HEK293 (cell line): ENCODE measurements around the gene YJU2.

Source experiments
- GLIS1 ChIP-seq: fragments of 450-650 bp; formaldehyde crosslinking; IDR thresholded peaks from 2 replicates; pipeline ENCODE4 v1.5.1; 2016; ENCODE audit warnings: missing biosample characterization, missing genetic modification characterization
- GLIS2 ChIP-seq: fragments of 450-650 bp; formaldehyde crosslinking; IDR thresholded peaks from 2 replicates; pipeline ENCODE4 v1.5.1; 2016; ENCODE audit warnings: missing biosample characterization, missing genetic modification characterization
- HOXA7 ChIP-seq: sonication (generic); formaldehyde crosslinking; IDR thresholded peaks from 2 replicates; pipeline ENCODE4 v1.8.1; 2022; ENCODE audit warnings: missing genetic modification reagents, borderline replicate concordance
- IKZF3 ChIP-seq: fragments of 450-650 bp; IDR thresholded peaks from 2 replicates; pipeline ENCODE4 v1.5.0; 2018; ENCODE audit warnings: missing biosample characterization, mild to moderate bottlenecking, missing genetic modification characterization, moderate library complexity
- OVOL3 ChIP-seq: fragments of 450-650 bp; formaldehyde crosslinking; IDR thresholded peaks from 2 replicates; pipeline ENCODE4 v1.5.1; 2016; ENCODE audit warnings: missing biosample characterization, missing genetic modification characterization
- SETDB1 ChIP-seq: IDR thresholded peaks from one replicate; pipeline ENCODE4 v1.6.1; 2017; ENCODE audit warnings: mild to moderate bottlenecking, low read length, moderate library complexity, mixed read lengths; ENCODE audit not compliant: insufficient read length
- ZBTB17 ChIP-seq: fragments of 450-650 bp; formaldehyde crosslinking; IDR thresholded peaks from 2 replicates; pipeline ENCODE4 v1.5.1; 2016; ENCODE audit warnings: missing biosample characterization, missing genetic modification characterization
- ZBTB48 ChIP-seq: fragments of 450-650 bp; formaldehyde crosslinking; IDR thresholded peaks from 2 replicates; pipeline ENCODE4 v1.5.1; 2016; ENCODE audit warnings: missing biosample characterization, missing genetic modification characterization
- ZEB2 ChIP-seq: fragments of 450-650 bp; formaldehyde crosslinking; IDR thresholded peaks from 2 replicates; pipeline ENCODE4 v1.5.1; 2016; ENCODE audit warnings: missing biosample characterization, missing genetic modification characterization
- ZFP3 ChIP-seq: fragments of 450-650 bp; formaldehyde crosslinking; IDR thresholded peaks from 2 replicates; pipeline ENCODE4 v1.5.1; 2016; ENCODE audit warnings: low read depth, missing biosample characterization, missing genetic modification characterization
- ZIC2 ChIP-seq: fragments of 450-650 bp; formaldehyde crosslinking; IDR thresholded peaks from 2 replicates; pipeline ENCODE4 v1.5.1; 2016; ENCODE audit warnings: missing biosample characterization, missing genetic modification characterization
- ZNF214 ChIP-seq: fragments of 450-650 bp; formaldehyde crosslinking; IDR thresholded peaks from 2 replicates; pipeline ENCODE4 v1.5.1; 2017; ENCODE audit warnings: missing biosample characterization, mild to moderate bottlenecking, missing genetic modification characterization, borderline replicate concordance
- ZNF335 ChIP-seq: fragments of 450-650 bp; formaldehyde crosslinking; conservative IDR thresholded peaks from 2 replicates; pipeline ENCODE4 v1.5.1; 2016; ENCODE audit warnings: missing biosample characterization, missing genetic modification characterization
- ZNF404 ChIP-seq: fragments of 450-650 bp; formaldehyde crosslinking; IDR thresholded peaks from 2 replicates; pipeline ENCODE4 v1.5.1; 2017; ENCODE audit warnings: missing biosample characterization, missing genetic modification characterization
- ZNF521 ChIP-seq: fragments of 450-650 bp; formaldehyde crosslinking; IDR thresholded peaks from 2 replicates; pipeline ENCODE4 v1.5.1; 2017; ENCODE audit warnings: missing biosample characterization, mild to moderate bottlenecking, missing genetic modification characterization
- ZNF629 ChIP-seq: fragments of 450-650 bp; formaldehyde crosslinking; IDR thresholded peaks from 2 replicates; pipeline ENCODE4 v1.5.1; 2017; ENCODE audit warnings: missing biosample characterization, missing genetic modification characterization
- ZNF776 ChIP-seq: fragments of 450-650 bp; formaldehyde crosslinking; IDR thresholded peaks from 2 replicates; pipeline ENCODE4 v1.5.0; 2017; ENCODE audit warnings: missing biosample characterization, missing genetic modification characterization, borderline replicate concordance
- TF ChIP-seq, protein P1 (sequence below): IDR thresholded peaks from 2 replicates; pipeline ENCODE4 v1.6.1; 2011; ENCODE audit warnings: mild to moderate bottlenecking, low read depth, low read length, borderline replicate concordance
- TF ChIP-seq, protein P2 (sequence below): fragments of 450-650 bp; formaldehyde crosslinking; IDR thresholded peaks from 2 replicates; pipeline ENCODE4 v1.5.1; 2016; ENCODE audit warnings: missing biosample characterization, missing genetic modification characterization
- TF ChIP-seq, protein P3 (sequence below): fragments of 450-650 bp; formaldehyde crosslinking; conservative IDR thresholded peaks from 2 replicates; pipeline ENCODE4 v1.5.1; 2016; ENCODE audit warnings: low read depth, missing biosample characterization, missing genetic modification characterization
- TF ChIP-seq, protein P4 (sequence below): fragments of 450-650 bp; formaldehyde crosslinking; IDR thresholded peaks from 2 replicates; pipeline ENCODE4 v1.5.1; 2016; ENCODE audit warnings: missing biosample characterization, missing genetic modification characterization, borderline replicate concordance
- TF ChIP-seq, protein P5 (sequence below): fragments of 450-650 bp; formaldehyde crosslinking; IDR thresholded peaks from 2 replicates; pipeline ENCODE4 v1.5.1; 2016; ENCODE audit warnings: missing biosample characterization, missing genetic modification characterization

The YJU2 gene

DNA sequence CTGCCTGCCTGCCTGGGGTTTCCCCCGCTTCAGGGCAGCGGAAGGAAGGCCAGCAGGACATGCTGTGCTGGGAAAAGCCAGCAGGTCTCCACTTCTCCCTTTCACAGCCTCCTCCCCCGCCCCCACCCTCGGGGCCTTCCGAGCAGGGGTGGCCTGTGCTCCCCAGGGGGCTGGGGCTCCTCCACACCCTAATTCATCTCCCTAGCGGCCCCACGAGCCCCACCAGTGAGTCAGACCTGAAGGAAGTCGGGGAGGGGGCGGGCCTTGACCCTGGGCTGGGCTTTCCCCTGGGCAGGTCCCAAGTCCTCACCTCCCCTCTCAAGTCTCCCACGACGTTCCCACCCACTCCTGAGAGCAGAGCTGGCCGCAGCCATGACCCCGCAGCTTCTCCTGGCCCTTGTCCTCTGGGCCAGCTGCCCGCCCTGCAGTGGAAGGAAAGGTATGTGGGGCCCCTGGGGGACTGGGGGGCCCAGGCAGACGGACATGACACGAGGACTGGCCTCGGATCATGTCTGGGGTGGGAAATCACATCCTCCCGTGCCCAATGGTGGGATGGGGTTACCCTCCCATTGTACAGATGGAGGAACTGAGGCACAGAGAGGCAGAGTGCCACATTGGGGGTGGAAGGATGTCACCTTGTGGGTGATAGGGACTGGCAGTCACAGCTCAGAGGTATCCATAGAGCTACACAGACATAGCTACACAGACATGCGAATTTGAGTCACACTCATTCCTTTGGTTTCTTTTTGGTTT is 17.5 kb upstream of the YJU2 start, which contains the start of gene EBI3 (continued):
- TF ChIP-seq ZFP3 (no peak), OVOL3 (tag by site-specific recombination) (no peak), ZEB2 (no peak), SETDB1 (no peak), ZNF629 (tag by site-specific recombination) (no peak), GLIS1 (tag by site-specific recombination) (peak; percentile 84), ZNF335 (tag by site-specific recombination) (no peak), ZNF404 (tag by site-specific recombination) (no peak), IKZF3 (tag by site-specific recombination) (no peak), ZBTB48 (tag by site-specific recombination) (peak; percentile 45; the same call in 1 of the 2 replicates), GLIS2 (tag by site-specific recombination) (peak; percentile 82), ZNF521 (no peak), ZBTB17 (tag by site-specific recombination) (no peak), HOXA7 (CRISPR knock-in tag) (no peak), ZIC2 (tag by site-specific recombination) (peak; percentile 96), ZNF776 (tag by site-specific recombination) (no peak), ZNF214 (tag by site-specific recombination) (no peak)
- TF ChIP-seq, protein P1, sequence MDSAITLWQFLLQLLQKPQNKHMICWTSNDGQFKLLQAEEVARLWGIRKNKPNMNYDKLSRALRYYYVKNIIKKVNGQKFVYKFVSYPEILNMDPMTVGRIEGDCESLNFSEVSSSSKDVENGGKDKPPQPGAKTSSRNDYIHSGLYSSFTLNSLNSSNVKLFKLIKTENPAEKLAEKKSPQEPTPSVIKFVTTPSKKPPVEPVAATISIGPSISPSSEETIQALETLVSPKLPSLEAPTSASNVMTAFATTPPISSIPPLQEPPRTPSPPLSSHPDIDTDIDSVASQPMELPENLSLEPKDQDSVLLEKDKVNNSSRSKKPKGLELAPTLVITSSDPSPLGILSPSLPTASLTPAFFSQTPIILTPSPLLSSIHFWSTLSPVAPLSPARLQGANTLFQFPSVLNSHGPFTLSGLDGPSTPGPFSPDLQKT = no peak
- TF ChIP-seq, protein P2, sequence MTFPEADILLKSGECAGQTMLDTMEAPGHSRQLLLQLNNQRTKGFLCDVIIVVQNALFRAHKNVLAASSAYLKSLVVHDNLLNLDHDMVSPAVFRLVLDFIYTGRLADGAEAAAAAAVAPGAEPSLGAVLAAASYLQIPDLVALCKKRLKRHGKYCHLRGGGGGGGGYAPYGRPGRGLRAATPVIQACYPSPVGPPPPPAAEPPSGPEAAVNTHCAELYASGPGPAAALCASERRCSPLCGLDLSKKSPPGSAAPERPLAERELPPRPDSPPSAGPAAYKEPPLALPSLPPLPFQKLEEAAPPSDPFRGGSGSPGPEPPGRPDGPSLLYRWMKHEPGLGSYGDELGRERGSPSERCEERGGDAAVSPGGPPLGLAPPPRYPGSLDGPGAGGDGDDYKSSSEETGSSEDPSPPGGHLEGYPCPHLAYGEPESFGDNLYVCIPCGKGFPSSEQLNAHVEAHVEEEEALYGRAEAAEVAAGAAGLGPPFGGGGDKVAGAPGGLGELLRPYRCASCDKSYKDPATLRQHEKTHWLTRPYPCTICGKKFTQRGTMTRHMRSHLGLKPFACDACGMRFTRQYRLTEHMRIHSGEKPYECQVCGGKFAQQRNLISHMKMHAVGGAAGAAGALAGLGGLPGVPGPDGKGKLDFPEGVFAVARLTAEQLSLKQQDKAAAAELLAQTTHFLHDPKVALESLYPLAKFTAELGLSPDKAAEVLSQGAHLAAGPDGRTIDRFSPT (tag by site-specific recombination) = no peak
- TF ChIP-seq, protein P3, sequence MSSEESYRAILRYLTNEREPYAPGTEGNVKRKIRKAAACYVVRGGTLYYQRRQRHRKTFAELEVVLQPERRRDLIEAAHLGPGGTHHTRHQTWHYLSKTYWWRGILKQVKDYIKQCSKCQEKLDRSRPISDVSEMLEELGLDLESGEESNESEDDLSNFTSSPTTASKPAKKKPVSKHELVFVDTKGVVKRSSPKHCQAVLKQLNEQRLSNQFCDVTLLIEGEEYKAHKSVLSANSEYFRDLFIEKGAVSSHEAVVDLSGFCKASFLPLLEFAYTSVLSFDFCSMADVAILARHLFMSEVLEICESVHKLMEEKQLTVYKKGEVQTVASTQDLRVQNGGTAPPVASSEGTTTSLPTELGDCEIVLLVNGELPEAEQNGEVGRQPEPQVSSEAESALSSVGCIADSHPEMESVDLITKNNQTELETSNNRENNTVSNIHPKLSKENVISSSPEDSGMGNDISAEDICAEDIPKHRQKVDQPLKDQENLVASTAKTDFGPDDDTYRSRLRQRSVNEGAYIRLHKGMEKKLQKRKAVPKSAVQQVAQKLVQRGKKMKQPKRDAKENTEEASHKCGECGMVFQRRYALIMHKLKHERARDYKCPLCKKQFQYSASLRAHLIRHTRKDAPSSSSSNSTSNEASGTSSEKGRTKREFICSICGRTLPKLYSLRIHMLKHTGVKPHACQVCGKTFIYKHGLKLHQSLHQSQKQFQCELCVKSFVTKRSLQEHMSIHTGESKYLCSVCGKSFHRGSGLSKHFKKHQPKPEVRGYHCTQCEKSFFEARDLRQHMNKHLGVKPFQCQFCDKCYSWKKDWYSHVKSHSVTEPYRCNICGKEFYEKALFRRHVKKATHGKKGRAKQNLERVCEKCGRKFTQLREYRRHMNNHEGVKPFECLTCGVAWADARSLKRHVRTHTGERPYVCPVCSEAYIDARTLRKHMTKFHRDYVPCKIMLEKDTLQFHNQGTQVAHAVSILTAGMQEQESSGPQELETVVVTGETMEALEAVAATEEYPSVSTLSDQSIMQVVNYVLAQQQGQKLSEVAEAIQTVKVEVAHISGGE (tag by site-specific recombination) = no peak
- TF ChIP-seq, protein P4, sequence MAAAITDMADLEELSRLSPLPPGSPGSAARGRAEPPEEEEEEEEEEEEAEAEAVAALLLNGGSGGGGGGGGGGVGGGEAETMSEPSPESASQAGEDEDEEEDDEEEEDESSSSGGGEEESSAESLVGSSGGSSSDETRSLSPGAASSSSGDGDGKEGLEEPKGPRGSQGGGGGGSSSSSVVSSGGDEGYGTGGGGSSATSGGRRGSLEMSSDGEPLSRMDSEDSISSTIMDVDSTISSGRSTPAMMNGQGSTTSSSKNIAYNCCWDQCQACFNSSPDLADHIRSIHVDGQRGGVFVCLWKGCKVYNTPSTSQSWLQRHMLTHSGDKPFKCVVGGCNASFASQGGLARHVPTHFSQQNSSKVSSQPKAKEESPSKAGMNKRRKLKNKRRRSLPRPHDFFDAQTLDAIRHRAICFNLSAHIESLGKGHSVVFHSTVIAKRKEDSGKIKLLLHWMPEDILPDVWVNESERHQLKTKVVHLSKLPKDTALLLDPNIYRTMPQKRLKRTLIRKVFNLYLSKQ (tag by site-specific recombination) = no peak
- TF ChIP-seq, protein P5, sequence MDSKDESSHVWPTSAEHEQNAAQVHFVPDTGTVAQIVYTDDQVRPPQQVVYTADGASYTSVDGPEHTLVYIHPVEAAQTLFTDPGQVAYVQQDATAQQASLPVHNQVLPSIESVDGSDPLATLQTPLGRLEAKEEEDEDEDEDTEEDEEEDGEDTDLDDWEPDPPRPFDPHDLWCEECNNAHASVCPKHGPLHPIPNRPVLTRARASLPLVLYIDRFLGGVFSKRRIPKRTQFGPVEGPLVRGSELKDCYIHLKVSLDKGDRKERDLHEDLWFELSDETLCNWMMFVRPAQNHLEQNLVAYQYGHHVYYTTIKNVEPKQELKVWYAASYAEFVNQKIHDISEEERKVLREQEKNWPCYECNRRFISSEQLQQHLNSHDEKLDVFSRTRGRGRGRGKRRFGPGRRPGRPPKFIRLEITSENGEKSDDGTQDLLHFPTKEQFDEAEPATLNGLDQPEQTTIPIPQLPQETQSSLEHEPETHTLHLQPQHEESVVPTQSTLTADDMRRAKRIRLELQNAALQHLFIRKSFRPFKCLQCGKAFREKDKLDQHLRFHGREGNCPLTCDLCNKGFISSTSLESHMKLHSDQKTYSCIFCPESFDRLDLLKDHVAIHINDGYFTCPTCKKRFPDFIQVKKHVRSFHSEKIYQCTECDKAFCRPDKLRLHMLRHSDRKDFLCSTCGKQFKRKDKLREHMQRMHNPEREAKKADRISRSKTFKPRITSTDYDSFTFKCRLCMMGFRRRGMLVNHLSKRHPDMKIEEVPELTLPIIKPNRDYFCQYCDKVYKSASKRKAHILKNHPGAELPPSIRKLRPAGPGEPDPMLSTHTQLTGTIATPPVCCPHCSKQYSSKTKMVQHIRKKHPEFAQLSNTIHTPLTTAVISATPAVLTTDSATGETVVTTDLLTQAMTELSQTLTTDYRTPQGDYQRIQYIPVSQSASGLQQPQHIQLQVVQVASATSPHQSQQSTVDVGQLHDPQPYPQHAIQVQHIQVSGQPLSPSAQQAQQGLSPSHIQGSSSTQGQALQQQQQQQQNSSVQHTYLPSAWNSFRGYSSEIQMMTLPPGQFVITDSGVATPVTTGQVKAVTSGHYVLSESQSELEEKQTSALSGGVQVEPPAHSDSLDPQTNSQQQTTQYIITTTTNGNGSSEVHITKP = peak; percentile 35; the same call in 1 of the 2 replicates
